ENCODE data around the gene RPL36.
"Not testable (repeated sequence)": the region's sequence is repeated elsewhere in the genome, so short reads cannot be mapped to it uniquely, and the experiment has no call there.

RPL36 gene

GRCh38 chr19:5691822-5692722, 2.0 kb downstream of the RPL36 start:
- DNase-seq: peak; percentile 47

GRCh38 chr19:5692723-5693194, 2.7 kb downstream of the RPL36 start:
- no peak for DNase-seq

GRCh38 chr19:5693195-5694166, 3.4 kb downstream of the RPL36 start:
- DNase-seq: no peak

- no peak for DNase-seq
These were observed 4.3 kb downstream of the RPL36 start for GRCh38 chr19:5694167-5694955.

GRCh38 chr19:5694956-5695648, 5.0 kb downstream of the RPL36 start:
- DNase-seq: no peak

- DNase-seq: no peak
These were observed 5.6 kb downstream of the RPL36 start for GRCh38 chr19:5695649-5696195.

- DNase-seq: no peak
These were observed 6.3 kb downstream of the RPL36 start for GRCh38 chr19:5696196-5697021.

GRCh38 chr19:5697022-5697889, 7.2 kb downstream of the RPL36 start:
- DNase-seq: no peak

- DNase-seq: no peak
These were observed 8.0 kb downstream of the RPL36 start for GRCh38 chr19:5697890-5698634.

- no peak for DNase-seq
These were observed 8.7 kb downstream of the RPL36 start for GRCh38 chr19:5698635-5699422.

- no peak for DNase-seq
These were observed 10.5 kb downstream of the RPL36 start for GRCh38 chr19:5700455-5701092.

- DNase-seq: not testable (repeated sequence)
These were observed 11.9 kb downstream of the RPL36 start for GRCh38 chr19:5702053-5702410.

GRCh38 chr19:5703819-5704818, 14.0 kb downstream of the RPL36 start:
- no peak for DNase-seq

GRCh38 chr19:5705552-5705951, 15.5 kb downstream of the RPL36 start:
- DNase-seq: no peak

GRCh38 chr19:5706876-5707573, 16.9 kb downstream of the RPL36 start:
- no peak for DNase-seq
